WTC11 (cell line): ENCODE measurements around the gene HIF1A. TPM values are rescaled to one million over a fixed set of nuclear protein-coding genes. Genes with fewer than 3 reads are reported as not detected.

Experiments
- ATAC-seq: fragments of 200-7000 bp; cut with Tn5 transposase; 2 replicates; pipeline ENCODE4 v1.10.0; 2021; ENCODE audit warnings: mild to moderate bottlenecking, moderate library complexity
- CTCF ChIA-PET: fragments of 300-600 bp; sonication (Branson Sonifier 250); formaldehyde crosslinking; loops from one replicate; lab custom pipeline; 2021; ENCODE audit warnings: antibody characterized with exemption; lab: Charles Lee
- POLR2A ChIA-PET: fragments of 350-600 bp; sonication (Branson Sonifier 250); formaldehyde crosslinking; loops from one replicate; lab custom pipeline; 2021; ENCODE audit warnings: antibody characterized with exemption; lab: Charles Lee
- DNase-seq: peaks from one replicate; pipeline ENCODE4 v3.0.0; 2021; ENCODE audit warnings: low spot score
- H3K27ac Mint-ChIP-seq: 2 replicates; pipeline ENCODE4 v1.8.0; 2021; ENCODE audit warnings: mixed read lengths
- H3K27me3 Mint-ChIP-seq: 2 replicates; pipeline ENCODE4 v1.8.0; 2021; ENCODE audit warnings: low read depth, mild to moderate bottlenecking, moderate library complexity, mixed read lengths
- H3K36me3 Mint-ChIP-seq: 2 replicates; pipeline ENCODE4 v1.8.0; 2021; ENCODE audit warnings: mixed read lengths
- H3K4me1 Mint-ChIP-seq: 2 replicates; pipeline ENCODE4 v1.8.0; 2022; ENCODE audit warnings: mixed read lengths
- H3K4me3 Mint-ChIP-seq: 2 replicates; pipeline ENCODE4 v1.8.0; 2021; ENCODE audit warnings: mild to moderate bottlenecking, moderate library complexity, mixed read lengths
- H3K9me3 Mint-ChIP-seq: 2 replicates; pipeline ENCODE4 v1.8.0; 2021; ENCODE audit warnings: mixed read lengths
- AFF4 ChIP-seq: sonication (generic); formaldehyde crosslinking; IDR thresholded peaks from 2 replicates; pipeline ENCODE4 v1.8.1; 2023; ENCODE audit warnings: mild to moderate bottlenecking, missing genetic modification reagents, borderline replicate concordance
- ATF1 ChIP-seq: sonication (generic); formaldehyde crosslinking; IDR thresholded peaks from 2 replicates; pipeline ENCODE4 v1.8.1; 2023; ENCODE audit warnings: mild to moderate bottlenecking, moderate library complexity, missing genetic modification reagents
- CREB1 ChIP-seq: sonication (generic); formaldehyde crosslinking; IDR thresholded peaks from 2 replicates; pipeline ENCODE4 v1.8.0; 2023; ENCODE audit warnings: mild to moderate bottlenecking, missing genetic modification reagents
- E2F4 ChIP-seq: sonication (generic); formaldehyde crosslinking; IDR thresholded peaks from 2 replicates; pipeline ENCODE4 v1.8.1; 2022; ENCODE audit warnings: low read depth, mild to moderate bottlenecking, moderate library complexity, missing genetic modification reagents, borderline replicate concordance
- FOXJ3 ChIP-seq: sonication (generic); formaldehyde crosslinking; IDR thresholded peaks from 2 replicates; pipeline ENCODE4 v1.9.0; 2021; ENCODE audit warnings: missing genetic modification reagents, mild to moderate bottlenecking, borderline replicate concordance
- HMGA2 ChIP-seq: fragments of 250-450 bp; sonication (Bioruptor Pico); IDR thresholded peaks from 2 replicates; pipeline ENCODE4 v1.4.0; 2021; ENCODE audit warnings: mild to moderate bottlenecking, moderate library complexity
- IRF2 ChIP-seq: sonication (generic); formaldehyde crosslinking; IDR thresholded peaks from 2 replicates; pipeline ENCODE4 v1.8.0; 2022; ENCODE audit warnings: low read depth, missing genetic modification reagents, borderline replicate concordance
- JAZF1 ChIP-seq: fragments of 250-450 bp; sonication (Bioruptor Pico); IDR thresholded peaks from 2 replicates; pipeline ENCODE4 v1.9.0; 2021; ENCODE audit warnings: moderate library complexity, mild to moderate bottlenecking, inconsistent platforms
- SMAD3 ChIP-seq: sonication (generic); formaldehyde crosslinking; IDR thresholded peaks from 2 replicates; pipeline ENCODE4 v1.8.0; 2022; ENCODE audit warnings: missing genetic modification reagents, mild to moderate bottlenecking, borderline replicate concordance
- SOX15 ChIP-seq: fragments of 250-450 bp; sonication (Bioruptor Pico); IDR thresholded peaks from 2 replicates; pipeline ENCODE4 v1.9.0; 2021; ENCODE audit warnings: mild to moderate bottlenecking
- TEAD4 ChIP-seq: sonication (generic); formaldehyde crosslinking; IDR thresholded peaks from 2 replicates; pipeline ENCODE4 v1.8.0; 2022; ENCODE audit warnings: mild to moderate bottlenecking, missing genetic modification reagents
- ZNF138 ChIP-seq: sonication (generic); formaldehyde crosslinking; conservative IDR thresholded peaks from 2 replicates; pipeline ENCODE4 v1.8.1; 2022; ENCODE audit warnings: mild to moderate bottlenecking, moderate library complexity, missing genetic modification reagents
- ZNF232 ChIP-seq: sonication (generic); formaldehyde crosslinking; IDR thresholded peaks from 2 replicates; pipeline ENCODE4 v1.8.0; 2022; ENCODE audit warnings: mild to moderate bottlenecking, missing genetic modification reagents
- ZNF416 ChIP-seq: fragments of 250-450 bp; sonication (Bioruptor Pico); IDR thresholded peaks from 2 replicates; pipeline ENCODE4 v1.9.0; 2021; ENCODE audit warnings: mild to moderate bottlenecking, inconsistent platforms
- ZNF671 ChIP-seq: fragments of 250-450 bp; sonication (Bioruptor Pico); IDR thresholded peaks from 2 replicates; pipeline ENCODE4 v1.8.0; 2021; ENCODE audit warnings: mild to moderate bottlenecking
- total RNA-seq: library from RNA; stranded (reverse); gene quantifications from 3 replicates; pipeline ENCODE4 v1.2.3, GENCODE V29; 2021
- TF ChIP-seq, protein P1 (sequence below): sonication (generic); formaldehyde crosslinking; IDR thresholded peaks from 2 replicates; pipeline ENCODE4 v1.8.0; 2022; ENCODE audit warnings: mild to moderate bottlenecking, missing genetic modification reagents
- TF ChIP-seq, protein P2 (sequence below): sonication (generic); formaldehyde crosslinking; conservative IDR thresholded peaks from 2 replicates; pipeline ENCODE4 v1.8.1; 2023; ENCODE audit warnings: mild to moderate bottlenecking, low read depth, missing genetic modification reagents, moderate library complexity
- TF ChIP-seq, protein P3 (sequence below): sonication (generic); formaldehyde crosslinking; IDR thresholded peaks from 2 replicates; pipeline ENCODE4 v1.8.0; 2022; ENCODE audit warnings: missing genetic modification reagents

Gene HIF1A
- total RNA-seq, 1 experiment from 2014 or later = 165 TPM

DNA sequence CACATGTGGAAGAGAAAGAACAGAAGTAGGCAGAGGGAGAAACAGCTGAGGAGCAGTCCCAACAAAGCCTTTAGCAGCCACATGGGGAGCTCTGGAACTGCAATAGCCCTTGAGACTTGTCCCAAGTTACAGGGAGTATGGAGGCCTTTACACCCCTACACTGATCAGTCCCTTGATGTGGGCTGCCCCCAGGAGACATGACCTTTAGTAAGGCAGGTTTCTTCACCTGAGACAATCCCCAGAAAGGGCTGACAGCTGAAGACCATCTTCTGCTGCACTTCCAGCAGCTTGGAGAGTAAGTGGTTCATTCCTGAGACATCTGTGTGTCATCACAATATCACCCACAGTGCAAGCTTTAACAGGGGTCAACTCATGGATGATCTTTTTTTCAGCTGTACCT is 58.3 kb downstream of the HIF1A start:
- TF ChIP-seq, protein P1, sequence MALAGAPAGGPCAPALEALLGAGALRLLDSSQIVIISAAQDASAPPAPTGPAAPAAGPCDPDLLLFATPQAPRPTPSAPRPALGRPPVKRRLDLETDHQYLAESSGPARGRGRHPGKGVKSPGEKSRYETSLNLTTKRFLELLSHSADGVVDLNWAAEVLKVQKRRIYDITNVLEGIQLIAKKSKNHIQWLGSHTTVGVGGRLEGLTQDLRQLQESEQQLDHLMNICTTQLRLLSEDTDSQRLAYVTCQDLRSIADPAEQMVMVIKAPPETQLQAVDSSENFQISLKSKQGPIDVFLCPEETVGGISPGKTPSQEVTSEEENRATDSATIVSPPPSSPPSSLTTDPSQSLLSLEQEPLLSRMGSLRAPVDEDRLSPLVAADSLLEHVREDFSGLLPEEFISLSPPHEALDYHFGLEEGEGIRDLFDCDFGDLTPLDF = no peak
- TF ChIP-seq, protein P2, sequence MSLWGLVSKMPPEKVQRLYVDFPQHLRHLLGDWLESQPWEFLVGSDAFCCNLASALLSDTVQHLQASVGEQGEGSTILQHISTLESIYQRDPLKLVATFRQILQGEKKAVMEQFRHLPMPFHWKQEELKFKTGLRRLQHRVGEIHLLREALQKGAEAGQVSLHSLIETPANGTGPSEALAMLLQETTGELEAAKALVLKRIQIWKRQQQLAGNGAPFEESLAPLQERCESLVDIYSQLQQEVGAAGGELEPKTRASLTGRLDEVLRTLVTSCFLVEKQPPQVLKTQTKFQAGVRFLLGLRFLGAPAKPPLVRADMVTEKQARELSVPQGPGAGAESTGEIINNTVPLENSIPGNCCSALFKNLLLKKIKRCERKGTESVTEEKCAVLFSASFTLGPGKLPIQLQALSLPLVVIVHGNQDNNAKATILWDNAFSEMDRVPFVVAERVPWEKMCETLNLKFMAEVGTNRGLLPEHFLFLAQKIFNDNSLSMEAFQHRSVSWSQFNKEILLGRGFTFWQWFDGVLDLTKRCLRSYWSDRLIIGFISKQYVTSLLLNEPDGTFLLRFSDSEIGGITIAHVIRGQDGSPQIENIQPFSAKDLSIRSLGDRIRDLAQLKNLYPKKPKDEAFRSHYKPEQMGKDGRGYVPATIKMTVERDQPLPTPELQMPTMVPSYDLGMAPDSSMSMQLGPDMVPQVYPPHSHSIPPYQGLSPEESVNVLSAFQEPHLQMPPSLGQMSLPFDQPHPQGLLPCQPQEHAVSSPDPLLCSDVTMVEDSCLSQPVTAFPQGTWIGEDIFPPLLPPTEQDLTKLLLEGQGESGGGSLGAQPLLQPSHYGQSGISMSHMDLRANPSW (CRISPR knock-in tag) = no peak
- TF ChIP-seq JAZF1 (CRISPR knock-in tag) = no peak
- TF ChIP-seq AFF4 = no peak
- no peak for TF ChIP-seq ZNF416 (CRISPR knock-in tag)
- no peak for TF ChIP-seq TEAD4 (CRISPR knock-in tag)
- no peak for TF ChIP-seq ZNF671 (CRISPR knock-in tag)
- no peak for TF ChIP-seq SOX15
- no peak for TF ChIP-seq IRF2 (CRISPR knock-in tag)
- no peak for TF ChIP-seq SMAD3 (CRISPR knock-in tag)
- TF ChIP-seq, protein P3, sequence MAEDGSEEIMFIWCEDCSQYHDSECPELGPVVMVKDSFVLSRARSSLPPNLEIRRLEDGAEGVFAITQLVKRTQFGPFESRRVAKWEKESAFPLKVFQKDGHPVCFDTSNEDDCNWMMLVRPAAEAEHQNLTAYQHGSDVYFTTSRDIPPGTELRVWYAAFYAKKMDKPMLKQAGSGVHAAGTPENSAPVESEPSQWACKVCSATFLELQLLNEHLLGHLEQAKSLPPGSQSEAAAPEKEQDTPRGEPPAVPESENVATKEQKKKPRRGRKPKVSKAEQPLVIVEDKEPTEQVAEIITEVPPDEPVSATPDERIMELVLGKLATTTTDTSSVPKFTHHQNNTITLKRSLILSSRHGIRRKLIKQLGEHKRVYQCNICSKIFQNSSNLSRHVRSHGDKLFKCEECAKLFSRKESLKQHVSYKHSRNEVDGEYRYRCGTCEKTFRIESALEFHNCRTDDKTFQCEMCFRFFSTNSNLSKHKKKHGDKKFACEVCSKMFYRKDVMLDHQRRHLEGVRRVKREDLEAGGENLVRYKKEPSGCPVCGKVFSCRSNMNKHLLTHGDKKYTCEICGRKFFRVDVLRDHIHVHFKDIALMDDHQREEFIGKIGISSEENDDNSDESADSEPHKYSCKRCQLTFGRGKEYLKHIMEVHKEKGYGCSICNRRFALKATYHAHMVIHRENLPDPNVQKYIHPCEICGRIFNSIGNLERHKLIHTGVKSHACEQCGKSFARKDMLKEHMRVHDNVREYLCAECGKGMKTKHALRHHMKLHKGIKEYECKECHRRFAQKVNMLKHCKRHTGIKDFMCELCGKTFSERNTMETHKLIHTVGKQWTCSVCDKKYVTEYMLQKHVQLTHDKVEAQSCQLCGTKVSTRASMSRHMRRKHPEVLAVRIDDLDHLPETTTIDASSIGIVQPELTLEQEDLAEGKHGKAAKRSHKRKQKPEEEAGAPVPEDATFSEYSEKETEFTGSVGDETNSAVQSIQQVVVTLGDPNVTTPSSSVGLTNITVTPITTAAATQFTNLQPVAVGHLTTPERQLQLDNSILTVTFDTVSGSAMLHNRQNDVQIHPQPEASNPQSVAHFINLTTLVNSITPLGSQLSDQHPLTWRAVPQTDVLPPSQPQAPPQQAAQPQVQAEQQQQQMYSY (CRISPR knock-in tag) = no peak
- TF ChIP-seq HMGA2 (CRISPR knock-in tag) = no peak
- no peak for TF ChIP-seq ATF1
- no peak for TF ChIP-seq FOXJ3 (CRISPR knock-in tag)
- no peak for TF ChIP-seq E2F4 (CRISPR knock-in tag)
- TF ChIP-seq ZNF232 (CRISPR knock-in tag) = no peak
- TF ChIP-seq CREB1 (CRISPR knock-in tag) = no peak
- TF ChIP-seq ZNF138 (CRISPR knock-in tag) = no peak
- no peak overlapping the region for H3K4me3 Mint-ChIP-seq
- H3K4me1 Mint-ChIP-seq = peaks cover 54% of the 10 kb centered on the region
- ChIA-PET CTCF (interaction anchor here (1.0 to 1.8 kb wide), 2 partner anchors 8 to 36 kb away, joined by 4 to 7 read pairs; partner anchors contain the start of gene SNAPC1), POLR2A (interaction anchor here (1.4 to 1.7 kb wide), 2 partner anchors 8 to 9 kb away, joined by 8 to 15 read pairs; partner anchors contain the start of gene SNAPC1)
- no peaks in the 10 kb centered on the region for H3K36me3 Mint-ChIP-seq
- H3K27me3 Mint-ChIP-seq = no peaks in the 10 kb centered on the region
- peak overlapping the region; percentile 10; the same call in 1 of the 2 replicates for H3K27ac Mint-ChIP-seq
- peak; percentile 45 for ATAC-seq
- DNase-seq = no peak
- H3K9me3 Mint-ChIP-seq = peaks cover 8% of the 10 kb centered on the region
